ENCODE measurements around the gene ZDHHC16. TPM values are rescaled to one million over a fixed set of nuclear protein-coding genes. Genes with fewer than 3 reads are reported as not detected.

Gene ZDHHC16
- total and polyA plus RNA-seq, 2 donors from 2014 or later: 35.9 to 48.9 TPM

- TF ChIP-seq CTCF (IDR thresholded peaks at IDR 0.05; ENCODE audit: borderline replicate concordance, extremely low read depth, insufficient read depth): no peak
- Histone ChIP-seq H3K9me3 (ENCODE audit: control insufficient read depth in 2 of 3, insufficient read depth in 1 of 3, low read length in 3 of 3) (no peaks in the 10 kb centered on the region), H3K4me1 (ENCODE audit: control insufficient read depth in 2 of 3, insufficient read depth in 2 of 3, low read depth in 1 of 3, low read length in 3 of 3) (peaks cover 0 to 25% (median 12%) of the 10 kb centered on the region in 3 donors), H3K4me3 (ENCODE audit: low read length in 3 of 3) (no peak overlapping the region), H3K27ac (ENCODE audit: low read depth in 2 of 2, low read length in 2 of 2) (peak overlapping the region in 1 of 2 donors; percentile 17), H3K36me3 (ENCODE audit: control insufficient read depth in 2 of 3, insufficient read depth in 3 of 3, low read length in 3 of 3) (no peaks in the 10 kb centered on the region), H3K27me3 (ENCODE audit: control insufficient read depth, insufficient read depth, low read length) (no peaks in the 10 kb centered on the region), H3K9ac (ENCODE audit: low read length in 3 of 3) (peak overlapping the region in 1 of 3 donors; percentile 16)
- FAIRE-seq (no peak), DNase-seq (peak in 1 of 5 donors; percentile 20)
- intact Hi-C loops (cut with DNase I): no loop called here
Measured at GRCh38 chr10:97494863-97495506, 49.0 kb downstream of the ZDHHC16 start.

GRCh38 chr10:97497572-97498075, 51.6 kb downstream of the ZDHHC16 start:
- Histone ChIP-seq H3K4me3 (ENCODE audit: low read length in 3 of 3) (peak overlapping the region; percentile 91 to 99 (median 96)), H3K27me3 (ENCODE audit: control insufficient read depth, insufficient read depth, low read length) (no peaks in the 10 kb centered on the region), H3K9ac (ENCODE audit: low read length in 3 of 3) (peak overlapping the region; percentile 30 to 95 (median 92)), H3K36me3 (ENCODE audit: control insufficient read depth in 2 of 3, insufficient read depth in 3 of 3, low read length in 3 of 3) (no peaks in the 10 kb centered on the region), H3K4me1 (ENCODE audit: control insufficient read depth in 2 of 3, insufficient read depth in 2 of 3, low read depth in 1 of 3, low read length in 3 of 3) (peaks cover 0 to 15% (median 10%) of the 10 kb centered on the region in 3 donors), H3K9me3 (ENCODE audit: control insufficient read depth in 2 of 3, insufficient read depth in 1 of 3, low read length in 3 of 3) (no peaks in the 10 kb centered on the region), H3K27ac (ENCODE audit: low read depth in 2 of 2, low read length in 2 of 2) (peak overlapping the region; percentile 77 to 88)
- FAIRE-seq (no peak), DNase-seq (peak; percentile 70 to 92 (median 80))
- TF ChIP-seq CTCF (IDR thresholded peaks at IDR 0.05; ENCODE audit: borderline replicate concordance, extremely low read depth, insufficient read depth): no peak
- intact Hi-C loops (cut with DNase I): no loop called here

- intact Hi-C loops (cut with DNase I): no loop called here
- Histone ChIP-seq H3K9ac (ENCODE audit: low read length in 3 of 3) (peak within 1 kb of the TSS; percentile 66 to 95 (median 92)), H3K27me3 (ENCODE audit: control insufficient read depth, insufficient read depth, low read length) (no peaks in the 10 kb centered on the region), H3K9me3 (ENCODE audit: control insufficient read depth in 2 of 3, insufficient read depth in 1 of 3, low read length in 3 of 3) (no peaks in the 10 kb centered on the region), H3K36me3 (ENCODE audit: control insufficient read depth in 2 of 3, insufficient read depth in 3 of 3, low read length in 3 of 3) (no peaks in the 10 kb centered on the region), H3K4me3 (ENCODE audit: low read length in 3 of 3) (peak within 1 kb of the TSS; percentile 91 to 99 (median 96)), H3K4me1 (ENCODE audit: control insufficient read depth in 2 of 3, insufficient read depth in 2 of 3, low read depth in 1 of 3, low read length in 3 of 3) (peaks cover 0 to 15% (median 10%) of the 10 kb centered on the region in 3 donors), H3K27ac (ENCODE audit: low read depth in 2 of 2, low read length in 2 of 2) (peak within 1 kb of the TSS; percentile 82 to 88)
- DNase-seq: peak; percentile 99 to 100 (median 100)
- FAIRE-seq: peak; percentile 19
- TF ChIP-seq CTCF (IDR thresholded peaks at IDR 0.05; ENCODE audit: borderline replicate concordance, extremely low read depth, insufficient read depth): peak; percentile 17
Measured at GRCh38 chr10:97498076-97498840, 52.3 kb downstream of the ZDHHC16 start, which contains the start of gene MMS19. TSS of gene MMS19 (minus strand) at chr10:97498422. CDS start at chr10:97498384, 38 bp downstream.
